ENCODE measurements around the gene TRIM10.
"Not testable (repeated sequence)": the region's sequence is repeated elsewhere in the genome, so short reads cannot be mapped to it uniquely, and the experiment has no call there.

The TRIM10 gene

DNA sequence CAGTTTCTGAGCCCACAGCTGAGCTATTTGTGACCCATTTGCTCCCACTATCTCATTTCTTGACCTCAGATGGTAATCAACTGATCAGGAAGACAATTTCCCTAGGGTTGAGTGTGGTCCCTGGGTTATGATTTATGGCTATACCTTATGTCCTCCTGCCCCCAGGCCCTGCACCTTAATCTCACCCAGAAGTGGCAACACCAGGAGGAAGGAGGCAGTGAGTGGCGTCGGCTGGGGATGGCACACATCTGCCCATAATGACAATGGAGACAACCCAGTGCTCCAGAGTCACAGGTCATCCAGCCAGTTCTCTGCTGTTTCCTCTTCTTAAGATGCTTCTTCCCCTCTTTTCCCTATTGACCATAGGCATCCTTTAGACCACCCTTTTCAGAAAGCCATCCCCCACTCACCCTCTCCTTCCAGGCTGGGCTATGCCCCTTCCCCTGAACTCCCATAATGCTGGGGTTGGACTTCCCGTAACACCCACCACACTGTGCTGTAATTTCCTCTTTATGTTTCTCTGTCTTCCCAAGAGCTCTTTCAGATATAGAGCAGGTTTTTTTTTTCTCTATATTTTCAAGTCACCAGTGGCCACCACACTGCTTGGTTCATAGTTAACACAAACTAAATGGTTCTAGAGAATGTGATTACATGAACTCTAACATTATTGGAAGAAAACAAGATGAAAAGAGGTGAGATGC lies 8.0 kb downstream of the TRIM10 start:
- FAIRE-seq: no peak

GRCh38 chr6:30152016-30152673 lies 8.9 kb downstream of the TRIM10 start:
- FAIRE-seq: no peak

- FAIRE-seq: no peak
These were observed 9.4 kb downstream of the TRIM10 start for GRCh38 chr6:30151580-30151979.

DNA sequence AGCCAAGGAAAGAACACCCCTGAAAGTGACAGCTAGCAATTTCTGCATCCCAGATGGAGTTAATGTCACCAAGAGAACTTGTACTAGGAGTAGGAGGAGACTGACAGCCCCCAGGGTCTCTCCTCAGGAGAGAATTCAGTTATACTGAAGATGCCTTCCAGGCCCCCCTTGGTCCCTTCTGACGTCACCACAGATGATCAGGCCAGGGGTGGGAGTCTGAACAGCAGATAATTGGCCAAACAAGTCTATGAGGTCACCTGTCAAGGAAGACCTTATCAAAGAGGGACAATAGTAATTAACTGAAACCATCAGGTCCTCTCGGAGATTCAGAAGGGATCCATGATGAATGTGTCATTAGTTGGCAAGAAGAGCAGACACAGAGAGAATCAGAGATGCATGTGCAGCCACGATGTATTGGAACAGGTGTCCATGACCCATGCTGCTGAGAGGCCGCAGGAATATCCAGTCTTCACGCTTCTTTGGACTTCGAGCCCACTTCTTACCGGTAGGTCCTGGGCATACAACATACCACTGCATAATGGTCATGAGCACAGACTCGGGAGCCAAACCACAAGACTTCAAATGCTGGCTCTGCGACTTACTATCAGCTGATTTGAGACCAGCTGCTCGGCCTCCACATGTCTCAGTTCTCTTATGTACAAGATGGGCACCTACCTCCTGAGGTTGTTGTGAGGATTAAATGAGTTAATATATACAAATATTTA lies 10.2 kb downstream of the TRIM10 start:
- FAIRE-seq: no peak

DNA sequence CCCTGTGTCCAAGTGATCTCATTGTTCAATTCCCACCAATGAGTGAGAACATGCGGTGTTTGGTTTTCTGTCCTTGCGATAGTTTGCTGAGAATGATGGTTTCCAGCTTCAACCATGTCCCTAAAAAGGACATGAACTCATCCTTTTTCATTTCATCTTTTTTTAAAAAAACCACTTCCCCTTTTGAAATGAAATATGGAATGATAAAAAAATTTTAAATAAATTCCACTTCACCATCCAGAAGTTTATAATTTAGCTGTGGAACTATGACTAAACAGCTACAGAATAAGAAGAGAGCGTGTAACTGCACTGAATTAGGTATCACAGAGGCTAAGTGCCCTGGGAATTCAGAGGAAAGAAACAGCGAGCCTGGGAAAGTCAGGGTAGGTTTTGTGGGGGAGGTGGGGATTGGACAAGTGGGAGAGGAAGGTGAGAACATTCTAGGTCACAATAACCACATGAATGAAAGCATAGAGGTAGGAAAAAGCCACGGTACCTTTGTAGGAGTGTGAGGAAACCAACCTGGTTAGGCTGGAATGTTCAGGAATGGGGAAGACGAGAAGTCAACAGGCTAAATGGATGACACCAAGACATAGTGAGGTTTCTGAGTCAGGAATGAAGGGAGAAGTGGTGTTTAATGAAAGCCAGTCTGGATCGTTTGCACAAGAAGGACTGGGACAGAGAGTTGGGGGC lies 11.0 kb downstream of the TRIM10 start:
- FAIRE-seq: no peak

DNA sequence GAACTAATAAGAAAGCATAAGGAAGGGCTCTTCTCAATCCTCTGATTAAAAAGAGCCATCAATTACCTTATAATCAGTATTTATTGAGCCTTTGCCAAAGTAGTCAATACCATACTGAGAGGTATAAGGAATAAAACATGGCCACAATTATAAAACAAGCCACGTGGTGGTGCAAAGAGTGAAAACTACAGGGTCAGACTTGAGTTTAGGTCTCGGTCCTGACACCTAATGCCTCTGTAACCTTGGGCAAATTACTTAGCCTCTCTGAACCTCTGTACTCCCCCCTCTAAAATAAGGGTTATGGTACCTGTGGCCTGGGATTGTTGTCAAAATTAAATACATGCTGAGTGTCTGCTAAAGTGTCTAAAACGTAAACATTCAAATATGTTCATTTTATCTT lies 11.8 kb downstream of the TRIM10 start:
- no peak for FAIRE-seq

- FAIRE-seq: no peak
These were observed 13.9 kb downstream of the TRIM10 start for GRCh38 chr6:30147096-30147495.

DNA sequence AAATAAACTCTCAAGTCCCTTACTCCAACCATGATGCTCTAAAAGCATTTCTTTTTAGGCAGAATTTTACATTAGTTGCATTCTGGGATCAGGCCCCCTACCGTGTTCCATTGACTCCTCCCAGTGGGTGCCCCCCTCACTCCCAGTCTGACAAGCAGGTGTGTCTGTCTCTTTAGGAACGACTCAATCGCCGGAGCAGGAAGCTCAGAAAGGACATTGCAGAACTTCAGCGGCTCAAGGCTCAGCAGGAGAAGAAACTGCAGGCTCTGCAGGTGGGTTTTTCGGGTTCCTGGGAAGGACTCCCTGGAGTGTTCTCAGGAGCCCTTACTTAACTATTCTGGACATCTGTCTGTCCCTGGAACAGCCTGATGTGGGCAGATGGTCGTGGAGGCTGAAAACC lies 15.2 kb downstream of the TRIM10 start:
- FAIRE-seq: no peak

GRCh38 chr6:30144811-30145210 lies 16.2 kb downstream of the TRIM10 start:
- FAIRE-seq: no peak

- FAIRE-seq: no peak
These were observed 17.2 kb downstream of the TRIM10 start for GRCh38 chr6:30143780-30144179.

DNA sequence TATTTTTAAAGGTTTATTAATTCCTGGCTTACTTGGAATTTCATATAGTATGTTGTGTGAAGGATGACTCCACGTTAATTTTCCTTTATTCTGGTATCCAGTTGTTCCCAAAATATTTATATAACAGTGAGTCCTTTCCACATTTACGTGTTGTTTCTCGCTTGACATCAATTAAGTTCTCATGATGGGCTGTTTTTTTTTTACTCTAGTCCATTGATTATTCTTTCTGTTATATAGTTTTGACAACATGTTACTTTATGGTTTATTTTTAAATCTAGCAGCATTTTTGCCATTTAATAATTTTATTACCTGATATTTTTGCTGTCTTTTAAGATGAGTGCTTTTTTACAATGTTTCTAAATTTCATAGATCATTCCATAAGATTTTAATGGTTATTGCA lies 18.3 kb downstream of the TRIM10 start:
- FAIRE-seq: no peak

DNA sequence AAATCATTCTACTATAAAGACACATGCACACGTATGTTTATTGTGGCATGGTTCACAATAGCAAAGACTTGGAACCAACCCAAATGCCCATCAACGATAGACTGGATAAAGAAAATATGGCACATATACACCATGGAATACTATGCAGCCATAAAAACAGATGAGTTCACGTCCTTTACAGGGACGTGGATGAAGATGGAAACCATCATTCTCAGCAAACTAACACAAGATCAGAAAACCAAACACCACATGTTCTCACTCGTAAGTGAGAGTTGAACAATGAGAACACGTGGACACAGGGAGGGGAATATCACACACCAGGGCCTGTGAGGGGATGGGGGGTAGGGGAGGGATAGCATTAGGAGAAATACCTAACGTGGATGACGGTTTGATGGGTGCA lies 20.8 kb downstream of the TRIM10 start:
- FAIRE-seq: not testable (repeated sequence)

DNA sequence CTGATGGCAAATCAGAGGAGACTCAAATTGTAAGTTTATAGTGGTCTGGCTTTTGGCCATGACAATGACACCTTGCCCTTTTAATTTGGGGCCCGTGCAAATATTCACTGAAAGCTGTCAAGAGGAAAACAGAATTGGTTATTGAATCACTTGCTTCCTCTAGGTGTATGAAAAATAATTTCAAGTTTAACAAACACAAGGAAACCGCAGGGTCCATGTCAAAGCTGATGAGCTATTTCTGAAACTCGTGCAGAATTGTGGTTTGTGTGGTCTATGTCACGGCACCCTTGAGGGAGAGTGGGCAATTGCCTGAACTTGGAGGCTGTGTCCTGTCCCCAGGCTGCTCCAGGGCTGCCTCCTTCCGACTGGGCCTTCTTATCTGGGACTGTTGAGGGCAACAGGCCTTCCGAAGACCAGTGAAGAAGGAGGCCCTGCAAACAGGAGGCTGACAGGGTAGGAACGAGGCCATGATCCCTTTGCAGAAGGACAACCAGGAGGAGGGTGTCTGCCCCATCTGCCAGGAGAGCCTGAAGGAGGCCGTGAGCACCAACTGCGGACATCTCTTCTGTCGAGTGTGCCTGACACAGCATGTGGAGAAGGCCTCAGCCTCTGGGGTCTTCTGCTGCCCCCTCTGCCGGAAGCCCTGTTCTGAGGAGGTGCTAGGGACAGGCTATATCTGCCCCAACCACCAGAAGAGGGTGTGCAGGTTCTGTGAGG lies 24.3 kb downstream of the TRIM10 start:
- FAIRE-seq: no peak

- no peak for FAIRE-seq
These were observed 25.3 kb downstream of the TRIM10 start, which contains the start of gene TRIM40 for GRCh38 chr6:30135757-30136156. Gene TRIM40 (plus strand): TSS chr6:30136140. CDS start chr6:30137037, 897 bp downstream.

DNA sequence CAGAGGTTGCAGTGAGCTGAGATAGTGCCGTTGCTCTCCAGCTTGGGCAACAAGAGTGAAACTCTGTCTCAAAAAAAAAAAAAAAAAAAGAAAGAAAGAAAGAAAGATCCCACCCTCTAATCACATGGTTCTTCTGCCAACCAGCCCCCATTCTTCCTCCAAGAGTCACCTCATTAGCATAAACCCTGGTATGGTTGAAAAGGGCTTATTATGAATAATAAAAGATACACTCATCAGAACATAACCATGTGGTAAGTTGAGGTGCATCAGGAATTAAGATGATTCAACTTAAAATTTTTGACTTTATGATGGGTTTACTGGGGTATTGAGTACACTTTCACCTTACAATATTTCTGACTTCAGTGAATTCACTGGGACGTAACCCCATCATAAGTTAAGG lies 25.9 kb downstream of the TRIM10 start:
- FAIRE-seq: no peak

- no peak for FAIRE-seq
These were observed 29.0 kb downstream of the TRIM10 start for GRCh38 chr6:30131947-30132497.

DNA sequence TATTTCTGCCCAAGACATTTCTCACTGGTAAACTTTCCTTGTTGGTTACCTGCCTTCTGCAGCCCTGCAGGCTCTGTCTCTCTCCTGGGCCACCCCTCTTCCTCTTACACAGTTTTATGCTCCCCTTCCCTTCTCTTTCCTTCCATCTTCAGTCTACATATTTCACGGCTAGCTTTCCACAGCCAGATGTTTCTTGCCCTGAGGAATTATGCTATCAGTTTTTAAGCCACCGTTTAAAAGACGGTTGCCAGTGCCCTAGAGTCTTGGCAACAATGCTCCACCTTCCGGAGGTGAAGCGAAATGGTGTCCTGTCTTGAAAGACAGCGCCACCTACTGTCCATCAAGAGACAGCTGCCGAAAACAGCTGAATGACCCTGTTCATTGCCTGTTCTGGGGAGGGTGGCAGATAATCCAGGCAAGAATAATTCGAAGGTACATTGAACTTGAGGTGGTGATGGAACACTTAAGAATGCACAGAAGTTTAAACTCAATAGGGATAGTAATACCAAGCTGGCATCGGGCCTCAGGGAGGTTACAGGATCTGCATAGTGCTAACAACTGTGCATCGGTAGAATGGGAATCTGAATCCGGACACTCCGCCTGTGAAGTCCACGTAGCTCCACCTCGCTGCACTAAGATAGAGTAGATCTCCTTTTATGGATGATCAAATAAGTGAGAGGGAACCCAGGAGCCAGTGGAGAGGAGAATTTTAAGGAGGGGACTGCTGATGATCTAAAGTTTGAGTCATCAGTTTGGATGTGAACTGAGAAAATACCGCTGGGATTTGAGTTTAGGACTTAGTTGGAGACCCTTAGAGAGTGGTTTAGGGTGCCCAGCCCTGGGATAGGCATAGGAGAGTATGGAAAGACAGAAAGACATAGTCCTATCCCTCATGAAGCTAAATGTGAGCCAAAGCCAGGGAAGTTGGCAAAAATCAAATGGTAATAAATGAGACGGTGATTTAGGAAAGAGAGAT lies 29.8 kb downstream of the TRIM10 start:
- FAIRE-seq: peak; percentile 45

GRCh38 chr6:30130179-30130679 lies 30.8 kb downstream of the TRIM10 start:
- FAIRE-seq: no peak

DNA sequence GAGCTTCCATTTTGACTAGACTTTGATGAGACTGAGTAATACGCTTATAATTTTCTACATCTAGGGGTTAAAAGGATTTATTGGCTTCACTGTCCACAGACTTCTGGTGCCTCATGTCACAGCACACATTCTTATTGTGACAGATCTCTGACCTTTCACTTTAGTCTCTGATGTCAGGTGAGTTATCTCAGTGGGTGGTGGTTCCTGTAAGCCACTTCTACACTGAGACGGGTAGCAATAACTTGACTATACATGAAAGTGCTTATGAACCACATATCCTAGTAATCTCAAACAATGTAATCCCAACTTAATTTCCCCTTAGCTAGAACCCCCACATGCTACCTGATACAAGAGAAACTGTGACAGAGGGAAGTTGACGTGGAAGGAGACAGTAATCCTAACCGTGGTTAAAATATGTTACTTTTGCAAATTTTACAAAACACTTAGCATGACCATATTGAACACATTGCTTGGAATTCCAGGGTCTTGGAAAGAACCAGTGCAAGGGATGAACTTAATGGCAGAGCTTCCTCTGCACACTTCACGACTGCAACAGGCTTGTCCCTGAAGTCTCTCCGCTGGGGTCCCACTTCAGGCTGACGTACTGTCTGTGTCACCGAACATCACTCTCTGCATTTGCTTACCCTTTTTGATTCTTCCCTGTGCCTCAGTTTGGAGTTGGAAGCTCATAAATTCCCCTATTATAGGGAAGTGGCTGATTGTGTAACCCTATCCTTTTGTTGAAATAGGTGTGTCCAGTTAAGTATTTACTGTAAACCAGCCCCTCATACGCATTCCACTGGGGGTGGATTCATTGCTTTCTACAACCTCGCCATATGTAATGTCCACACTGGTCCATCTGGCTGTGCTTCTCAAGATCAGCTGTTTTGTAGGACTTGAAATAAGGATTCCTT lies 31.5 kb downstream of the TRIM10 start:
- no peak for FAIRE-seq

Measured in endometrium (tissue), 2 donors.